ENCODE data around the gene EEF1E1.
"Not testable (repeated sequence)": the region's sequence is repeated elsewhere in the genome, so short reads cannot be mapped to it uniquely, and the experiment has no call there.

The EEF1E1 gene

DNA sequence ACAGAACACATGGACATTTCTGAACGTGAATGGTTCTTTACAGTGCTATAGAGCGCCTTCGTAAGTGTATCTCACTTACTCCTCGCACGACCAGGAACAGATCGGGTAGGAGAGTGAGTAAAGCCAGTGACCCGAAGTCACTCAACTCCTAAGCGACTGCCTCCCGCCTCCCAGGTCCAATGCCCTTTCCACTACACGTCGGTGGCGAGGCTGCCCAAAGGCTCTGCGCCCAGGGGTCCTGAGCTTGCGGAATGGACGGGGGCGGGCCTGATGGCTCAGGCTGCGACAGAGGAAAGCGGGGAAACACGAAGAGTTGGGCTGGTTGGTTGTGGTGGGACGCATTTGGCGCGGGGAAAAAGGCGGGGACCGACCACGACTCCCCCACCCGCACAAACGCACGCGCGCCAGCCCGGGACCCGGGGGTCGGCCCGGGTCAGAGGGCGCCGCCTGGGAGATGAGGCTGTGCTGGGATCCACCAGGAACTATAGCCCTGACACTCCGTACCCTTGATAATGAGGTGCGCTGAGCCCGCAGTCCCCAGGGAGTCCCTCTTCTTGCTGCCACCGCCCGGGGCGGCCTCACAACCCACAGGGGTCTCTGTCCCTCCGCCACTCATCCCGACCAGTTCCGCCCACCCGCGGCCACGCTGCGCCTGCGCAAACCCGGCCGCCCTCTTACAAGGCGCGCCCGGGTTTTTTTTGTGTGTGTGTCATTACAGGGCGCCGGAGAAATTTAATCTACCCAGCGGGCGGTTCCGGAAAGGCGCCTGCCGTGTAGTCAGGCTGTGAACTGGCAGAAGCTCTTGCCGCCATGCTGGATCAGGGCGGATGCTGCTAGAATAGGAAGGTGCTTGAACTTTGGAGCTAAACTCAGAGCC is 38.3 kb downstream of the EEF1E1 start, which contains the start of gene BLOC1S5:
TSS of gene BLOC1S5 (minus strand) at position 629 of the 877 bp plus-strand sequence. CDS start at position 616, 13 bp downstream.
- Mint-ChIP-seq H3K27ac (peak within 1 kb of the TSS; percentile 96), H3K9me3 (no peaks in the 10 kb centered on the region), H3K36me3 (ENCODE audit: low read depth) (peaks cover 6% of the 10 kb centered on the region), H3K4me1 (ENCODE audit: low read depth) (peaks cover 25% of the 10 kb centered on the region), H3K4me3 (peak within 1 kb of the TSS; percentile 96), H3K27me3 (ENCODE audit: low read depth) (no peaks in the 10 kb centered on the region)
- peak; percentile 98 for DNase-seq (ENCODE audit: low spot score)

DNA sequence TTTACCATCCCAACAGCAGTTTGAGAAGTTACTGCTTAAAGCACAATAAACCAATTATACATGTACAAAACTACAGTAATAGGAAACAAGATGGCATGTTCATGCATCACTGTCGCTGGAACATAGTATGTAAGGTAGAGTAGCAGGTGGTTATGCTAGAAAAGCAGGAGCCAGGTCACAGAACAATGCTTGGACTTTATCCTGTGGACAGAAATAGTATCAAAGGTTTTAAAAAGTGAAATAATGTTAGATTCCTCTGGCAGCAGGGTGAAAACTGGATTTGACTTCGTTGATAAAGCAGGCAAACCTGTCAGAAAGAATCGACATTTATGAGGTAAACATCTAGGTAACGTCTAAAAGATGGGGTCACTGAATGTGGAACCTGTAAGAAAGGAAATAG is 40.6 kb downstream of the EEF1E1 start:
- H3K4me3 Mint-ChIP-seq = no peak overlapping the region
- peaks cover 9% of the 10 kb centered on the region for H3K36me3 Mint-ChIP-seq (ENCODE audit: low read depth)
- H3K27me3 Mint-ChIP-seq (ENCODE audit: low read depth) = no peaks in the 10 kb centered on the region
- no peak overlapping the region for H3K27ac Mint-ChIP-seq
- DNase-seq (ENCODE audit: low spot score) = no peak
- H3K4me1 Mint-ChIP-seq (ENCODE audit: low read depth) = peaks cover 21% of the 10 kb centered on the region
- no peaks in the 10 kb centered on the region for H3K9me3 Mint-ChIP-seq

DNA sequence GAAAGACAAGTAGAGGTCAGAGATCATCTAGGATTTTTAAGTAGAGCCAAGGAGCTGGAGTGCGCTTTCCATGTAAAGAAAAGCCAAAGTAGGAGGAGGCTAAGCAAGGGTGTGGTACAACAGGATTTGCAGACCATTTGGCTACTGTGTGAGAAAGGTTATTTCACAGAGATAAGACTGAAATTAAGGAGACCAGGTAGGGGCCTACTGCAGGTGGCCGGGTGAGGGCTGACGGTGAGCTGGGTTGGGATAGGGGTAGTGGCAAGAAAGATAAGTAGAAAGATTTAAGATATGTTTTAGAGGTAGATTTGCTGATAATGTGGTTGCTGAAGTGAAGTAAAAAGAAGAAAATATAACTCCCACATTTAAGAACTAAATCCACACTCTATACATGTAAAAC is 42.0 kb downstream of the EEF1E1 start:
- Mint-ChIP-seq H3K36me3 (ENCODE audit: low read depth) (peaks cover 9% of the 10 kb centered on the region), H3K27ac (no peak overlapping the region), H3K27me3 (ENCODE audit: low read depth) (no peaks in the 10 kb centered on the region), H3K9me3 (no peaks in the 10 kb centered on the region), H3K4me1 (ENCODE audit: low read depth) (peaks cover 14% of the 10 kb centered on the region), H3K4me3 (no peak overlapping the region)
- no peak for DNase-seq (ENCODE audit: low spot score)

DNA sequence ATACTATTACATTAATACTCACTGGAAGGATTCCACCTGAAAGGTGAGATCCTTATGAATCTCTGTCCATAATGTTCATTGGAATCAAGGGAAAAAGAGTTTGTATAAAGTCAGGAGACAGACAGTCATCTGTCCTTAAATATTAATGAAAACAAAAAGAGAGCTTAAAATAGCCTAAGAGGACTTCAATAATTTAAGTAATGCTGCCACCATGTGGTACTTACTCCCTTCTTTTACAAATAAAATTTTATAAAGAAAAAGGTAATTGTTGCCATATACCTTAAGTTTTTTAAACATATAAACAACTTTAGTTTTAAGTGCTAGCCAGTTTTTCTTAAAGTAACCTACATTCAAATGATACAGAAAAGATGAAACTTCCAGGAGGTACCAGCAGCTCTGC is 43.2 kb downstream of the EEF1E1 start:
- no peaks in the 10 kb centered on the region for H3K9me3 Mint-ChIP-seq
- H3K4me3 Mint-ChIP-seq = no peak overlapping the region
- DNase-seq (ENCODE audit: low spot score) = no peak
- H3K4me1 Mint-ChIP-seq (ENCODE audit: low read depth) = peaks cover 7% of the 10 kb centered on the region
- H3K36me3 Mint-ChIP-seq (ENCODE audit: low read depth) = peaks cover 13% of the 10 kb centered on the region
- H3K27me3 Mint-ChIP-seq (ENCODE audit: low read depth) = no peaks in the 10 kb centered on the region
- H3K27ac Mint-ChIP-seq = no peak overlapping the region

DNA sequence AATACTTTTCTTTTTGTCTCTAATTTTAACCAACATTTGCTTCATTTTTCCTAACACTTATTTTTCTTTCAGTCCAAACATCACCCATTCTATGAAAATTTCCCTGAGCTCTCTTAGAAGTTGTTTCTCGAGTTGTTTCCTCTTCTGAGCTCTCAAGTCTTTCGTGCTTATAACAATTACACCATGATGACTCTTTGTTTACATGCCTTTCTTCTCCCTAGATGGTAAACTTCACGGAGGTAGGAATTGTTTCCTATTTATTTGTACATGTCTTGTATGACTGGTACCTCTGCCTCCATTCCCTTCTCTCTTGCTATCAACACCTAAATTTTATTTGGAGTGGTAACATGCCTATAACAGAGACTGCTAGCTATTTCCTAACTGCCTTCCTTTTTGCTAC is 44.6 kb downstream of the EEF1E1 start:
- no peak overlapping the region for H3K4me3 Mint-ChIP-seq
- H3K36me3 Mint-ChIP-seq (ENCODE audit: low read depth) = peaks cover 15% of the 10 kb centered on the region
- H3K9me3 Mint-ChIP-seq = no peaks in the 10 kb centered on the region
- H3K27me3 Mint-ChIP-seq (ENCODE audit: low read depth) = no peaks in the 10 kb centered on the region
- peaks cover 3% of the 10 kb centered on the region for H3K4me1 Mint-ChIP-seq (ENCODE audit: low read depth)
- DNase-seq (ENCODE audit: low spot score) = no peak
- H3K27ac Mint-ChIP-seq = no peak overlapping the region

DNA sequence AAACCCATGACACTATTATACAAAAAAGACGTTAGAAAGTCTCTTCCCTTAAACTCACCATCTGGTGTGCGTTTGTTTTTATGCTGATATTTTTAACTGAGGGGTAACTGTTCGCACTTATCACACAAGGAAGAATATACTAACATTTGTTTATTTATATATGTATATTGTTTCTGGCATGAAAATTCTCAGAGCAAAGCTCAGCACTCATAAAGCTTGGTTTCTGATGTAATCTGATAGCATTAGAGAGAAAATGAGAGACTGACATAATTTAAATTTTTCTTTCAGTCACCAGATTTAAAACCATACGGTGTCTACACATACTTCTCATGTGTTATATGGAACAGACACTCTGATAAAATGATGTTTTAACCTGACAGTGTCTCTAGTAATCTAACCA is 45.1 kb downstream of the EEF1E1 start:
- H3K4me3 Mint-ChIP-seq = no peak overlapping the region
- H3K27ac Mint-ChIP-seq = no peak overlapping the region
- no peaks in the 10 kb centered on the region for H3K9me3 Mint-ChIP-seq
- peaks cover 16% of the 10 kb centered on the region for H3K36me3 Mint-ChIP-seq (ENCODE audit: low read depth)
- H3K4me1 Mint-ChIP-seq (ENCODE audit: low read depth) = no peaks in the 10 kb centered on the region
- H3K27me3 Mint-ChIP-seq (ENCODE audit: low read depth) = no peaks in the 10 kb centered on the region
- no peak for DNase-seq (ENCODE audit: low spot score)

DNA sequence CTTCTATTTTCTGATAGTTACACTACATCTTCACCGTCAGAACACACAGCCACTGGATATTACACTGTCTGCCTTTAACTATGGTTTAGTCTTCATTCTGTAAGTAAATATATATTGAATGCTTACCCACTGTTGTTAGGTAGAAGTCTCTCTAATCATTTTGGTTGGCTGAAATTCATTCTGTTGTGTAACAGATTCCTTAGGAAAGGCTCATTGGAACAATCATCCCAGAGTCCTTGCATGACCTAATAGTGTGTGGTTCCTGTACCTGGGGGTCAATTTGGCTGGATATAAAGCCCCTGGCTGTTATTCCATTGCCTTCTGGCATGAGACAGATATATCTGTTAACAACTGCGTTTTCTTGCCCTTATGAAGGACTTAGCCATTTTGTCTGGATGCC is 48.1 kb downstream of the EEF1E1 start:
- DNase-seq (ENCODE audit: low spot score) = no peak
- no peaks in the 10 kb centered on the region for H3K4me1 Mint-ChIP-seq (ENCODE audit: low read depth)
- H3K27me3 Mint-ChIP-seq (ENCODE audit: low read depth) = no peaks in the 10 kb centered on the region
- peaks cover 18% of the 10 kb centered on the region for H3K36me3 Mint-ChIP-seq (ENCODE audit: low read depth)
- no peak overlapping the region for H3K27ac Mint-ChIP-seq
- no peak overlapping the region for H3K4me3 Mint-ChIP-seq
- H3K9me3 Mint-ChIP-seq = no peaks in the 10 kb centered on the region

DNA sequence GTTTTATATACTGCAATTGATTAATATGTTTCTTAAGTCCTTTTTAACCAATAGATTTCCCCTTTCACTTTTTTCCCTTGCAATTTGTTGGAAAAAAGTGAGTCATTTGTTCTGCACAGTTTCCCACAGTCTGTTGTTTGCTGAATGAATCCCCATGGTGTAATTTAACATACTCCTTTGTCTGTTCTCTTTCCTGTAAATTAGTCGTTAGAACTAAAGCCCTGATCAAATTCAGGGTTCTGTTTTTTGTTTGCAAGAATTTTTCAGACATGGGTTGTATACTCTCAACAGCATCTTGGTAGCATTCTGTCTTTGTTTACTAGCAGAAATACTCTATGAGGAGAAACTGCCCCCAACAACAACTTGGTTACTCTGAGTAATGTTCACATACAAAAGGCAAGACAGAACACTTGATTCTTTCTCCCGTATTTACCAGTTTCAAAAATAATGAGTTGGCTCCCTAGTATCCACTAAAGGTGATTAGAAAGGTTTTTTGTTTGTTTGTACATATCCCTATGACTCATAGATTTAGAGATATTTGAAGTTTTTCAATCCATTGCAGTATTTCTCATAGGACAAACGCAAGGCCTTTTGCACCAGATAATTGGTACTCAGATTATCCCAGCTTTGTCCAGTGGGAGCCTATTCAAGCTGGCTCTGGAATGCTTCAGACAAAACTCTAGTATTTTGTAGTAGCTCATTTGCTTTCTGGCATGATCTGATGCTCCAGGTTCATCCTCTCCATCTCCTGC is 54.6 kb downstream of the EEF1E1 start:
- no peak overlapping the region for H3K27ac Mint-ChIP-seq
- no peak for DNase-seq (ENCODE audit: low spot score)
- no peaks in the 10 kb centered on the region for H3K27me3 Mint-ChIP-seq (ENCODE audit: low read depth)
- H3K4me3 Mint-ChIP-seq = no peak overlapping the region
- H3K9me3 Mint-ChIP-seq = peaks cover 6% of the 10 kb centered on the region
- H3K36me3 Mint-ChIP-seq (ENCODE audit: low read depth) = peaks cover 43% of the 10 kb centered on the region
- H3K4me1 Mint-ChIP-seq (ENCODE audit: low read depth) = no peaks in the 10 kb centered on the region

DNA sequence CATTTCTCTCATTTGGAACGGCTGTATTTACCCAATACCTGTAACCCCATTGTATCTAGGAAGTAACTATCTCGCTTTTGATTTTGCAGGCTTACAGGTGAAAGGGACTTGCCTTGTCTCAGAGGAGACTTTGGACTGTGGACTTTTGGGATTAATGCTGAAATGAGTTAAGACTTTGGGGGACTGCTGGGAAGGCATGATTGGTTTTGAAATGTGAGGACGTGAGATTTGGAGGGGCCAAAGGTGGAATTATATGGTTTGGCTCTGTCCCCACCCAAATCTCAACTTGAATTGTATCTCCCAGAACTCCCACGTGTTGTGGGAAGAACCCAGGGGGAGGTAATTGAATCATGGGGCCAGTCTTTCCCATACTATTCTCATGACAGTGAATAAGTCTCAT is 56.6 kb downstream of the EEF1E1 start:
- not testable (repeated sequence) for H3K27ac Mint-ChIP-seq; DNase-seq (ENCODE audit: low spot score); H3K4me1 Mint-ChIP-seq (ENCODE audit: low read depth); H3K4me3 Mint-ChIP-seq; H3K27me3 Mint-ChIP-seq (ENCODE audit: low read depth); H3K9me3 Mint-ChIP-seq
- H3K36me3 Mint-ChIP-seq (ENCODE audit: low read depth) = peaks cover 39% of the 10 kb centered on the region

DNA sequence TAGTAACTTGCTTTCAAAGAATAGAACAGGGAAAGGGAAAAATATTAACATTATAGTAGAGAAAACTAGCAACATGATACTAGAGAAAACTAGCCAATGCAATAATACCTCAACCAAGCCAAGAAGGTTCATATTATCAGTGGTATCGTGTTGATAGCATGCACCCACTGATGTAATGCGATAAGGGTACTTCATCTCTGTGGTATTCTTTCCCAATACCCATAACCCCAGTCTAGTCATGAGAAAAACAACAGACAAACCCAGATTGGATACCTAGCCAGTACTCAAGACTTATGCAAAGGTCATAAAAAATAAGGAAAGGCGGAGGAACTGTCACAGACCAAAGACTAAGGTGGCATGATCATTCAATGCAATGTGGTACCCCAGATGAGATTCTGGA is 59.1 kb downstream of the EEF1E1 start:
- Mint-ChIP-seq H3K9me3 (peaks cover 6% of the 10 kb centered on the region), H3K4me1 (ENCODE audit: low read depth) (no peaks in the 10 kb centered on the region), H3K27me3 (ENCODE audit: low read depth) (no peaks in the 10 kb centered on the region), H3K4me3 (no peak overlapping the region), H3K36me3 (ENCODE audit: low read depth) (peaks cover 48% of the 10 kb centered on the region), H3K27ac (no peak overlapping the region)
- DNase-seq (ENCODE audit: low spot score) = no peak

DNA sequence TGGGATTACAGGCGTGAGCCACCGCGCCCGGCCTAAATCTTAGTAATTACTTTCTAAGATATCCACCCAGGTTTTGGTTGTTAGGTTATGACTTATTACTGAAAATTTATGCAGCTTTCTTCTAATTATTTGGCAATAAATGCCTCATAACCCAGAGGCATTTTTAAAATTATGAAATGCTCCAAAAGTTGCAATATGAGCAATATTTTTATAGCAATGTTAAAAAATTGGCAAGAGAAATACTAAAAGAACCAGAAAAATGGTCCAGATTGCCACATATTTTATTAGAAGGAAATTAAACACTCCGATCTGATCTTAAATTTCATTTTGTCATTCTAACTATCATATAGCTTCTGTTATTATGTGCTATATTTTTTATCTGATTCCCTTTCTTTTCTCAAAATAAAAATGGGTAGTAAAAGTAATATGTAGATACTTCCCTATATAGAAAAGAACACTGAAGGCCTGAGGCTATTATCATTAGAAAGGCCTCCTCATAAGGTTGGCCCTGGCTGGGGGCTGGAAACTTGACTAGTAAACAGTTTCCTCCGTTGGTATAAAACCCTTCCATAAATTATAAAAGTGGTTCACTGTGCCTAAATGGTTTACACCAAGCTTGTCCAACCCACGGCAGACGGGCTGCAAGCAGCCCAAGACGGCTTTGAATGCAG is 60.3 kb downstream of the EEF1E1 start:
- Mint-ChIP-seq H3K9me3 (peaks cover 6% of the 10 kb centered on the region), H3K27me3 (ENCODE audit: low read depth) (no peaks in the 10 kb centered on the region), H3K4me3 (no peak overlapping the region), H3K27ac (no peak overlapping the region), H3K4me1 (ENCODE audit: low read depth) (no peaks in the 10 kb centered on the region), H3K36me3 (ENCODE audit: low read depth) (peaks cover 43% of the 10 kb centered on the region)
- no peak for DNase-seq (ENCODE audit: low spot score)

DNA sequence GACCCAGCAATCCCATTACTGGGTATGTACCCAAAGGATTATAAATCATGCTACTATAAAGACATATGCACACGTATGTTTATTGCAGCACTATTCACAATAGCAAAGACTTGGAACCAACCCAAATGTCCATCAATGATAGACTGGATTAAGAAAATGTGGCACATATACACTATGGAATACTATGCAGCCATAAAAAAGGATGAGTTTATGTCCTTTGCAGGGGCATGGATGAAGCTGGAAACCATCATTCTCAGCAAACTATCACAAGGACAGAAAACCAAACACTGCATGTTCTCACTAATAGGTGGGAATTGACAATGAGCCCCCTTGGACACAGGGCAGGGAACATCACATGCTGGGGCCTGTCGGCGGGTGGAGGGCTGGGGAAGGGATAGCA is 68.2 kb downstream of the EEF1E1 start:
- not testable (repeated sequence) for H3K27ac Mint-ChIP-seq; H3K4me3 Mint-ChIP-seq; DNase-seq (ENCODE audit: low spot score); H3K27me3 Mint-ChIP-seq (ENCODE audit: low read depth); H3K4me1 Mint-ChIP-seq (ENCODE audit: low read depth)
- Mint-ChIP-seq H3K9me3 (peaks cover 16% of the 10 kb centered on the region), H3K36me3 (ENCODE audit: low read depth) (peaks cover 46% of the 10 kb centered on the region)

DNA sequence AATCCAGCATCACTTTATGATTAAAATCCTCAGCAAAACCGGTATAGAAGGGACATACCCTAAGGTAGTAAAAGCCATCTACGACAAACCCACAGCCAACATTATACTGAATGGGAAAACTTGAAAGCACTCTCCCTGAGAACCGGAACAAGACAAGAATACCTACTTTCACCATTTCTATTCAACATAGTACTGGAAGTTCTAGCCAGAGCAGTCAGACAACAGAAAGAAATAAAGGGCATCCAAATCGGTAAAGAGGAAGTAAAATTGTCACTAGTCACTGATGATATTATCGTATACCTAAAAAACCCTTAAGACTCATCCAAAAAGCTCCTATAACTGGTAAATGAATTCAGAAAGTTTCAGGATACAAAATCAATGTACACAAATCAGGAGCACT is 71.4 kb downstream of the EEF1E1 start:
- H3K9me3 Mint-ChIP-seq = peaks cover 16% of the 10 kb centered on the region
- peaks cover 37% of the 10 kb centered on the region for H3K36me3 Mint-ChIP-seq (ENCODE audit: low read depth)
- H3K27ac Mint-ChIP-seq = no peak overlapping the region
- H3K27me3 Mint-ChIP-seq (ENCODE audit: low read depth) = no peaks in the 10 kb centered on the region
- H3K4me3 Mint-ChIP-seq = no peak overlapping the region
- peaks cover 11% of the 10 kb centered on the region for H3K4me1 Mint-ChIP-seq (ENCODE audit: low read depth)
- no peak for DNase-seq (ENCODE audit: low spot score)
